T follicular helper cell (primary cell): ENCODE data around the gene COL9A3.
A peak's percentile ranks its signal among the peaks of the same experiment; 100 is the strongest.

ENCODE experiments used
- DNase-seq: peaks from one replicate; pipeline ENCODE4 v3.0.0-alpha.2; 2020; ENCODE audit warnings: low read depth
- total RNA-seq, 2 experiments: gene quantifications; one replicate each; lab custom pipeline; 2026; lab: John Stamatoyannopoulos, UW

COL9A3 gene
- 0 to 0.24 reads per million in 2 experiments for total RNA-seq

- DNase-seq = no peak
These were observed at the start of gene COL9A3 for GRCh38 chr20:62816884-62817873. Gene COL9A3, plus strand, starts transcription at chr20:62817050. Its CDS starts 15 bp downstream, at chr20:62817065.

GRCh38 chr20:62768234-62768546, 48.7 kb upstream of the COL9A3 start:
- no peak for DNase-seq

GRCh38 chr20:62768551-62769287, 48.1 kb upstream of the COL9A3 start:
- no peak for DNase-seq

DNA sequence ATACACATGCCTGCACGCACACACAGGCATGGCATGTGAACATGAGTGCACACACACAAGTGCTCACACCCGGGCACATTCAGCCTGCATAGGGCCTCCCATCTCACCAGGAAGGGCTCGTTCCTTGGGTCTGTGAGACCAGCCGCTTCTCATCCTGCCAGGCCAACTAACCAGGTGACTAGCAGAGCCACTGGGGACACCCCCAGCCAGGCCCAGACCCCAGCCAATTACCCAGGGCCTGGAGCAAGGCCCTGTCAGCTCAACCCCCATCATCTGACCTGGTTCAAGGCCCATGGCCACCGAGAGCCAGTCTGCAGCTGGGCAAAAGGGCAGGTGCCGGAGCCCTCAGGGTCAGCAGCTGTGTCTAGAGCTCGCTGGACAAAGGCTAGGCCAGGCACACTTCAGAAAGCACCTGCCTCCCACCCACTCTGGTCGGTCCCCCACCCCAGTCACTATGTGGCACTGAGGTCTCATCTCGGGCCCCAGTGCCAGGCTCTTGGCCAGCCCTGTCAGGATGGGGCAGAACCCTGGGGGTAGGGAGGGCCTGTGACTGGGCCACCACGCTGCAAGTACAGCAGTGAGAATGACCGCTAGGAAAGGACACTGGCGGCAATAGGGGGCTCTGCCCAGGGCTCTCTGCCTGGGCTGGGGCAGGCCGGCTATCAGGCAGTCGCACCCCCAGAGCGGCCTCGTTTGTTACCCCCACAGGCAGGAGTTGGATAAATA, 47.3 kb upstream of the COL9A3 start:
- DNase-seq = no peak

GRCh38 chr20:62770111-62770910, 46.5 kb upstream of the COL9A3 start:
- DNase-seq = no peak

- no peak for DNase-seq
These were observed 45.9 kb upstream of the COL9A3 start for GRCh38 chr20:62770916-62771315.

DNA sequence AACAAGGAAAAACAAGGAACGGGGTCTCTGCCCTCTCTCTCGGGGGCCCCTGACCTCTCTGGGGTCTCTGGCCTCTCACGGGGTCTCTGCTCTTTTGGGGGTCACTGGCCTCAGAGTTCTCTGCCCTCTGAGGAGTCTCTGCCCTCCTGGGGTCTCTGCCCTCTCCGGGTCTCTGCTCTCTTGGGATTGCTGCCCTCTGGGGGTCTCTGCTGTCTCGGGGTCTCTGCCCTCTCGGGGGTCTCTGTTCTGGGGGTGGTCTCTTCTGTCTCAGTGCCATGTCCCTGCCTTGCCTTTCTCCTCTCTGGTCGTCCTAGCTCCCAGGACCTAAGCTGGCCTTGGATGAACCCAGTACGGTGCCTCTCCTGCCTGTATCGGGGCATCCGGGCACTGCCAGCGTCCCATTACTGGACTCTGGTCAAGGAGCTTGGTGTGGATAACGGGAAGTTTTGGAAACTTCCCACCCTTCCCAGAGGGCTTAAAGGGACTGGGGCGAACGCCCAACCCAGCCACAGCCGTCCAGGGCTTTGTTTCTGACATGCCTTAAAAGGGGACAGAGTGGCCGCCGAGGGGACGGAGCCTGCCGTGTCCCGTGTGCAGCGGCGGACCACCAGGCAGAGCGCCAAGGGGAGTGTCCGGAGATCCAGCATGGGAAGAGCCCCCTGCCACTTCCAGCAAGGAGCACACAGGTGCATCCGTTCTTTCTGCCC, 45.3 kb upstream of the COL9A3 start:
- no peak for DNase-seq

DNA sequence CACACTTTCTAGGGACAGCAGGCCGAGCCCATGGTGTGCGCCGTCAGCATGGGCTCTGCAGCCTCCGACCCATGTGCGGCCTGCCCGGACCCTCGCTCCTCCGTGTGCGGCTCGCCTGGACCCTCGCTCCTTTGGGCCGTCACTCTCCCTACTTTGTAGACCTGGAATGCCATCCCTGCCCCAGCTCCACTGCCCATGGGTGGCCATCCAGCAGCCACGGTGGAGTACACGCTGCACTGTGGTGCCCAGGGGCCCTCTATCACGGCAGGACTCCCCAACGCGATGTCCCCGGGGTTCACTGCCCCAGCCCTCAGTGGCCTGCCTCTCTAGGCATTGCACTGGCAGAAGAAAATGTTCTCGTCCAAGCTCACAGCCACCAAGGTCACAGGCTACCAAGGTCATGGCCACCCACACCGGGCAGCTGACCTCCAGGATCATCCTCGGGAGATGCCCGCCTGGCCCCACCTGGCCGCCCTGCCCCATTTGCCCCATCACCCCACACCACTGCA, 44.7 kb upstream of the COL9A3 start:
- DNase-seq = no peak

DNA sequence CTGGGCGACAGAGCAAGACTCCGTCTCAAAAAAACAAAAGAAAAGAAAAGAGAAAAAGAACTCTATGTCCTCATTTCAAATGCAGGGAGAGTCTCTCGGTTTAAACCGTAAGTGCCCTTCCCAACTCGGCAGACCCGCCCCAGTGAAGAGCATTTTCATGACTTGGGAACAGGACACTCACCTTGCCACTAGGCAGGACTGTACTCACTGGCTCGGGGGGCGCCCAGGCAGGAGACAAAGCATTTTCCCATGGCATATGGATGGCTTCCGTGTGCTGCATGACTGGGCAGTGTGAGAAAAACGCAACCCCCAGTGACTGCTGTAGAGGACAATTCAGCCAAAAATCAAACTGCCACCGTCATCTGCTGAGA, 44.2 kb upstream of the COL9A3 start:
- DNase-seq = no peak

GRCh38 chr20:62772990-62773844, 43.6 kb upstream of the COL9A3 start:
- no peak for DNase-seq

GRCh38 chr20:62773845-62774714, 42.8 kb upstream of the COL9A3 start:
- DNase-seq = no peak

DNA sequence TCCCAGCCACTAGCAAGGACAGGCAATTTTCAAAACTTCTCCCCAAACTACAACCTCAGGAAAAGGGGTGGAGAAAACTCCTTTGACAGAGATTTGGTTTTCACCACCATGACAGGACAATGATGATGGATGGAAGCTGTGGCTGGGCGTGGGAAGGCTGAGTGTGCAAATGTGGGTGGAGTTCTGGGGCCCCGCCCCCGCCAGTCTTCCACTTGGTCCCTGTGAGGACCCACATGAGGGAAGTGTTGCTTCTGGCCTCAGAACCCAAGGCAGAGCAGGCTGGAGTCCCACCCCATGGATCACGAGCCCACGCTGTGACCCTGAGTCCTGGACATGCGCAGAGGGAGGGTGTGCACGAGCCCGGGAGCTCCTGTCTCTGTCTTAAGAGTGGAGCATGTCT, 42.1 kb upstream of the COL9A3 start:
- DNase-seq = no peak

DNA sequence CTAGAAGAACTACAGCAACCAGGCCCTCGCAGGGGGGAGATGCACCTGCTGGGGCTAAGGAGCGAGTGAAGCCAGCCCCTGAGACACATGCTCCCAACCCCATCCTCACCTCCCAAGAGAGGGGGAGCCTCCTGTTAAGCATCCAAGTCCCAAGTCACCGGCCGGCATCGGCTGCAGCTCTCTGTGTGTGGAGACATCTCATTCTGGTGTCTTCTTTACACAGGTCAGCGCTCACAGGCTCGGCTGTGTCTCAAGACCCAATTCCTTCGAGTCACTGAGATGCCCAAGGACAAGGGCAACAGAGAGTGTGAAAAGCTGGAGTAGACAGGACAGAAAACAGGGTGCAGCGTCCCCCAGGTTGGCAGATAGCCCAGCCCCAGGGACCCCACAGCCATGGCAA, 41.6 kb upstream of the COL9A3 start:
- no peak for DNase-seq

- no peak for DNase-seq
These were observed 40.7 kb upstream of the COL9A3 start for GRCh38 chr20:62776035-62776691.

DNA sequence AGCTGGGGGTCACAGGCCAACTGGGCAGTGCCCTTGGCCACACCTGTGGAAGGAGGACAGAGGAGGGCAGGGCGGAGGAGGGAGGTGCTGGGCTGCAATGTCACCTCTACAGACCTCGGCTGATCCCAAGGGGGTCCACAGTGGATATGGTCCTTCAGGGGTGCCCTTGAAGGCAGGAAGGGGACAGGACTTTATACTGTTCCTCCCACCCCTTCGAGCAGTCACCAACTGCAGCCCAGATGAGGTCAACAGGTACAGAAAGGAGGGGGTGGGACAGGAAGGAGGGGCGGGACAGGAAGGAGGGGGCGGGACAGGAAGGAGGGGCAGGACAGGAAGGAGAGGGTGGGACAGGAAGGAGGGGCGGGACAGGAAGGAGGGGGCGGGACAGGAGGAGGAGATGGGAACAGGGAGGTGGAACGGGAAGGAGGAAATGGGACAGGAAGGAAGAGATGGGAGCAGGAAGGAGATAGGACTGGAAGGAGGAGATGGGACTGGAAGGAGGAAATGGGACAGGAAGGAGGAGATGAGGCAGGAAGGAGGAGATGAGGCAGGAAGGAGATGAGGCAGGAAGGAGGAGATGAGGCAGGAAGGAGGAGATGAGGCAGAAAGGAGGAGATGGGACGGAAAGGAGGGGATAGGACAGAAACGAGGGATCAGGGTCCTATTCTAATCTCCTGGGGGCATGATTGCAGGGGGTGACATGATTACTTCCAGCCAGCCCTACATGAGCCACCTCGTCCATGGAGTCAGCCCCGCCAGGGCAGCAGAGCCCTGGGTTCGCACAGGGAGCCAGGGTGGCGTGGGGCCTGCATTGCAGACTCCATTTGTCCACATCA, 39.9 kb upstream of the COL9A3 start:
- peak; percentile 20 for DNase-seq

- no peak for DNase-seq
These were observed 39.4 kb upstream of the COL9A3 start for GRCh38 chr20:62777528-62777830.

GRCh38 chr20:62778058-62778457, 38.8 kb upstream of the COL9A3 start:
- no peak for DNase-seq
